Activated T-cell treated with anti-CD3 and anti-CD28 coated beads, Interleukin-2, amount 50 U/mL, for 24 hours (primary cell): ENCODE data around the gene ZNF408.
A peak's percentile ranks its signal among the peaks of the same experiment; 100 is the strongest.

Source experiments
- DNase-seq: peaks from one replicate; pipeline ENCODE4 v3.0.0-alpha.2; 2020
- H3K27ac Mint-ChIP-seq: 2 replicates; pipeline ENCODE4 v1.8.0; 2020; ENCODE audit warnings: mild to moderate bottlenecking, mixed read lengths
- H3K27me3 Mint-ChIP-seq: 2 replicates; pipeline ENCODE4 v1.8.0; 2020; ENCODE audit warnings: mixed read lengths
- H3K36me3 Mint-ChIP-seq: 2 replicates; pipeline ENCODE4 v1.8.0; 2020; ENCODE audit warnings: low read depth, mixed read lengths
- H3K4me1 Mint-ChIP-seq: 2 replicates; pipeline ENCODE4 v1.8.0; 2020; ENCODE audit warnings: low read depth, mixed read lengths
- H3K4me3 Mint-ChIP-seq: 2 replicates; pipeline ENCODE4 v1.8.0; 2020; ENCODE audit warnings: mild to moderate bottlenecking, moderate library complexity, mixed read lengths
- H3K9me3 Mint-ChIP-seq: 2 replicates; pipeline ENCODE4 v1.8.0; 2020; ENCODE audit warnings: mixed read lengths

ZNF408 gene

GRCh38 chr11:46723359-46723680 is 22.5 kb downstream of the ZNF408 start:
- Mint-ChIP-seq H3K9me3 (no peaks in the 10 kb centered on the region), H3K36me3 (no peaks in the 10 kb centered on the region), H3K4me3 (no peak overlapping the region), H3K4me1 (peaks cover 3% of the 10 kb centered on the region), H3K27ac (no peak overlapping the region), H3K27me3 (no peaks in the 10 kb centered on the region)
- DNase-seq: no peak

DNA sequence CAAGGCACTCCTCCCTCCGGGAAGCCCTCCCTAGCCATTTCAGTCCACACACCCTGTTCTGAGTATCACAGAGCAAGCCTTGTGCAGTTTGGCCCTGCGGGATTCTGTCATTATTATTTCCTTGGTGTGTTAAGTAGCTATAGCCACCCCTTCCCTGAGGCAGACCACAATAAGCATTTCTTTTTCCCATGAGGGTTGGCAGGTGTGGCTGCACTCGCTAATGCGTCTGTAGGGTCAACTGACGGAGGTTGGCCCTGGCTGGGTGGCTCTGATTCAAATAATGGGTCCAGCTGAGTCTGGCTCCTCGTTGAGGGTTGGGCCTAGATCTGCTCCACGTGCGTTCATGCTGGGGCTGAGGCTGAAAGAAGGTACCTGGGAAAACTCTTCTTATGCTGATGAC is 23.3 kb downstream of the ZNF408 start:
- H3K36me3 Mint-ChIP-seq: no peaks in the 10 kb centered on the region
- no peaks in the 10 kb centered on the region for H3K4me1 Mint-ChIP-seq
- no peaks in the 10 kb centered on the region for H3K27me3 Mint-ChIP-seq
- DNase-seq: no peak
- no peaks in the 10 kb centered on the region for H3K9me3 Mint-ChIP-seq
- no peak overlapping the region for H3K4me3 Mint-ChIP-seq
- no peak overlapping the region for H3K27ac Mint-ChIP-seq

DNA sequence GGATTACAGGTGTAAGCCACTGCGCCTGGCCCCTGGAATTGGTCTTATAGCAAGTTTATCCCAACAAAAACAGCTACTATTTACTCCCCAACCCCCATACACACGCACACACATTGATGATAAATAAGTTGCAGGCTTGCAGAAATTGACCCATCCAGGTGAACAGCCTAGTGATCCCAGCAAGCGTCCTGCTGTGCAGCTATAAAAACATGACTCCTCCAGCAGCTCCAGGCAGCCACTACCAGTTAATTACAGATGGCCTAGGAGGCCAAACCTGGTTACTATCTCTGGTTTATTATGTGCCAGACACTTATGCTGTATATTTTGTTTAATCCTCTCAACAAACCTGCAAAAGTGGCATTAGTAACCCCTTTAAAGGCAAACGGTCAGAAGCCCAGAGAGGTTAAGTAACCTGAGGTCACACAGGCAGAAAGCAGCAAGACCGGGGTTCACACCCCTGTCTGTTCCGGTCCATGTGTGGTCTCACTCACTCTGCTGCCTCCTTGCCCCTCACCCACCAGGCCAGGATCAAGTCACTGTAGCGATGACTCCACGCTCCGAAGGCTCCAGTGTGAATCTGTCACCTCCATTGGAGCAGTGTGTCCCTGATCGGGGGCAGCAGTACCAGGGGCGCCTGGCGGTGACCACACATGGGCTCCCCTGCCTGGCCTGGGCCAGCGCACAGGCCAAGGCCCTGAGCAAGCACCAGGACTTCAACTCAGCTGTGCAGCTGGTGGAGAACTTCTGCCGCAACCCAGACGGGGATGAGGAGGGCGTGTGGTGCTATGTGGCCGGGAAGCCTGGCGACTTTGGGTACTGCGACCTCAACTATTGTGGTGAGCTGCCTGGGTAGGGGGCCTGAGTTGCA is 24.7 kb downstream of the ZNF408 start:
- no peak for DNase-seq
- no peaks in the 10 kb centered on the region for H3K27me3 Mint-ChIP-seq
- no peaks in the 10 kb centered on the region for H3K9me3 Mint-ChIP-seq
- H3K4me3 Mint-ChIP-seq: no peak overlapping the region
- H3K36me3 Mint-ChIP-seq: no peaks in the 10 kb centered on the region
- H3K4me1 Mint-ChIP-seq: no peaks in the 10 kb centered on the region
- H3K27ac Mint-ChIP-seq: no peak overlapping the region

DNA sequence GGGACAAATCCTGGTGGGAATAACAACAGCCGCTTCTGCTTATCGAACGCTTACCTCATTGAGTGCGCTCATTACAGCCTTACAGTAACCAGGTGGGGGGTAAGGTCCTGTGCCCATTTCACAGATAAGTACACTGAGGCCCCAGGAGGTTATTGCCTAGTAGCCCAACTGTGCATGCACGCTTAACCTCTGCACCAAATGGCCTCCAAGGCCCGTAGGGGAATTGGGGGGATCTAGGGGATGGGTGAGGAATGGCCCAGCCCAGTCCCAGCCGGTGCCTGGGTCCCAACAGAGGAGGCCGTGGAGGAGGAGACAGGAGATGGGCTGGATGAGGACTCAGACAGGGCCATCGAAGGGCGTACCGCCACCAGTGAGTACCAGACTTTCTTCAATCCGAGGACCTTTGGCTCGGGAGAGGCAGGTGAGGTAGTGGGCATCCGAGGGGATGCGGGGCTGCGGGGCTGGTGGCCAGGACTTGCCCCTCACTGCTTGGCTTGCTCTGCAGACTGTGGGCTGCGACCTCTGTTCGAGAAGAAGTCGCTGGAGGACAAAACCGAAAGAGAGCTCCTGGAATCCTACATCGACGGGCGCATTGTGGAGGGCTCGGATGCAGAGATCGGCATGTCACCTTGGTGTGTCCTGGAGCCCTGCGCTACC is 25.5 kb downstream of the ZNF408 start:
- H3K27ac Mint-ChIP-seq: no peak overlapping the region
- no peak overlapping the region for H3K4me3 Mint-ChIP-seq
- no peaks in the 10 kb centered on the region for H3K36me3 Mint-ChIP-seq
- H3K9me3 Mint-ChIP-seq: no peaks in the 10 kb centered on the region
- no peak for DNase-seq
- H3K4me1 Mint-ChIP-seq: no peaks in the 10 kb centered on the region
- H3K27me3 Mint-ChIP-seq: no peaks in the 10 kb centered on the region

DNA sequence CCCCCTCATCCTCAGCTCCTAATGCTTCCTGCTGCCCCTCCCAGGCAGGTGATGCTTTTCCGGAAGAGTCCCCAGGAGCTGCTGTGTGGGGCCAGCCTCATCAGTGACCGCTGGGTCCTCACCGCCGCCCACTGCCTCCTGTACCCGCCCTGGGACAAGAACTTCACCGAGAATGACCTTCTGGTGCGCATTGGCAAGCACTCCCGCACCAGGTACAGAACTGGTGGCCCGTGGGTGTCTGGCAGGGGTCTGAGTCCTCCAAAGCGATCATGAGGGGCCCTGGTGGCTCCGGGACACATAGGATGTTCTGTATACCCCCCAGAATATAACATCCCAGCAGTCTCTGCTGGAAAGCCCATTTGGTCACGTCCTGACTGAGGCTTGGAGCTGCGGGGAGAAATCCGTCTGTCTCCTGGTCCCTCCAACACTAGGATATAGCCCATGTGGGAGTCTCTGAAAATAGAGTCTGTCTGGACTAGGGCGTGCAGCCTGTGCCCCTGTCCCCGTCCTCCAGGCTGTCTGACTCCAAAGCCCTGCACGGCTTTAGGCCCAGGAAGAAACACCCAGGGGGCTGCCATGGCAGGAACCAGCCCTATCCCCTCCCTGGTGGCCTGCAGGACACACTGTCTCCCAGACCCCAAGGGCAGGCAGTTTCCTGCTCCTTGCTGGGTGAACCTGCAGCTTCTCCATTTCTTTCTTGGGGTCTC is 27.3 kb downstream of the ZNF408 start:
- H3K4me3 Mint-ChIP-seq: no peak overlapping the region
- DNase-seq: no peak
- no peaks in the 10 kb centered on the region for H3K9me3 Mint-ChIP-seq
- H3K27ac Mint-ChIP-seq: no peak overlapping the region
- H3K27me3 Mint-ChIP-seq: no peaks in the 10 kb centered on the region
- H3K4me1 Mint-ChIP-seq: no peaks in the 10 kb centered on the region
- no peaks in the 10 kb centered on the region for H3K36me3 Mint-ChIP-seq

GRCh38 chr11:46728659-46729040 is 27.8 kb downstream of the ZNF408 start:
- H3K27me3 Mint-ChIP-seq: no peaks in the 10 kb centered on the region
- DNase-seq: no peak
- H3K36me3 Mint-ChIP-seq: no peaks in the 10 kb centered on the region
- H3K9me3 Mint-ChIP-seq: no peaks in the 10 kb centered on the region
- H3K4me1 Mint-ChIP-seq: no peaks in the 10 kb centered on the region
- no peak overlapping the region for H3K27ac Mint-ChIP-seq
- no peak overlapping the region for H3K4me3 Mint-ChIP-seq

- H3K4me3 Mint-ChIP-seq: no peak overlapping the region
- H3K4me1 Mint-ChIP-seq: no peaks in the 10 kb centered on the region
- H3K27me3 Mint-ChIP-seq: no peaks in the 10 kb centered on the region
- H3K36me3 Mint-ChIP-seq: no peaks in the 10 kb centered on the region
- no peak for DNase-seq
- H3K27ac Mint-ChIP-seq: no peak overlapping the region
- no peaks in the 10 kb centered on the region for H3K9me3 Mint-ChIP-seq
These were observed 28.5 kb downstream of the ZNF408 start for GRCh38 chr11:46729110-46730027.

DNA sequence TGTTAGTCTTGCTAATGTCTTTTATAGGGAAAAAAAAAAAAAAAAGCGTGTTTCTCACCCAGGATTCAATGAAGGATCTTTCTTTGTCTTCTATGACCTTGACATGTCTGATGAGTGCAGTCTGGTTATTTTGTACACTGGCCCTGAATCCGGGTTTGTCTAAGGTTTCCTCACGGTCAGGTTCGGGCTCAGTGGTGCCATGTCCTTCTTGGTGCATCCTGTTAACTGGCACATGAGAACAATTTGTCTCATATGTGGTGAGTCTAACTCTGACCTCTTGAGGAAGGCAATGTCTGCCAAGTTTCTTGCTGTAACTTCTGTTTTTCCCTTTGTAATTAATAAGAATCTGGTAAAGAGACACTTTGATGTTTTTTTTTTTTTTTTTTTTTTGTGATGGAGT is 30.7 kb downstream of the ZNF408 start:
- Mint-ChIP-seq H3K36me3 (no peaks in the 10 kb centered on the region), H3K27me3 (no peaks in the 10 kb centered on the region), H3K27ac (no peak overlapping the region), H3K4me3 (no peak overlapping the region), H3K4me1 (no peaks in the 10 kb centered on the region), H3K9me3 (no peaks in the 10 kb centered on the region)
- no peak for DNase-seq

DNA sequence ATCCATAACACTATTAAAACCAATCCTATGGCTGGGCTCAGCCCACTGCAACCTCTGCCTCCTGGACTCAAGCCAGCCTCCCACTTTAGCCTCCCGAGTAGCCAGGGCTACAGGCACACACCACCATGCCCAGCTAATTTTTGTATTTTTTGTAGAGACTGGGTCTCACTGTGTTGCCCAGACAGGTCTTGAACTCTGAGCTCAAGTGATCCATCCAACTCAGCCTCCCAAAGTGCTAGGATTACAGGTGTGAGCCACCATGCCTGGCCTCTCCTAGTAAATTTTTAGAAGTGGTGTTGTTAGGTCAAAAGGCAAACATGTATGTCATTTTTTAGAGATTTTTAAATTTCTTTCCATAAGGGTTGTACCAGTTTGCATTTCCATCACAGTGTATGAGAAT is 32.4 kb downstream of the ZNF408 start:
- Mint-ChIP-seq H3K27me3 (no peaks in the 10 kb centered on the region), H3K9me3 (no peaks in the 10 kb centered on the region)
- DNase-seq: no peak

DNA sequence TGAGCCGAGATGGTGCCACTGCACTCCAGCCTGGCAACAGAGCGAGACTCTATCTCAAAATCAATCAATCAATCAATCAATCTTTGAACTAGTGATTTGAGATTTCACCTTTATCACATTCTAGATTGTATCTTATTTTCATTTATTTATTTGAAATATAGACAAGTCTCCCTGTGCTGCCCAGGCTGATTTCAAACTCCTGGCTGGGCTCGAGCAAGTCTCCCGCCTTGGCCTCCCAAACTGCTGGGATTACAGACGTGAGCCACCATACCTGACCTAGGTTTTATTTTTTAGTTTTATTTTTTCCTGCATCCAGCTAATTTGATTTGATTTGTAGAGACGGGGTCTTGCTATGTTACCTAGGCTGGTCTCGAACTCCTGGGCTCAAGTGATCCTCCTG is 35.3 kb downstream of the ZNF408 start:
- no peaks in the 10 kb centered on the region for H3K4me1 Mint-ChIP-seq
- no peak overlapping the region for H3K27ac Mint-ChIP-seq
- no peaks in the 10 kb centered on the region for H3K9me3 Mint-ChIP-seq
- no peaks in the 10 kb centered on the region for H3K27me3 Mint-ChIP-seq
- H3K36me3 Mint-ChIP-seq: peaks cover 5% of the 10 kb centered on the region
- no peak overlapping the region for H3K4me3 Mint-ChIP-seq
- no peak for DNase-seq

More for the DNA sequence above, 32.4 kb downstream of the ZNF408 start:
- no peaks in the 10 kb centered on the region for H3K4me1 Mint-ChIP-seq
- no peak overlapping the region for H3K27ac Mint-ChIP-seq
- H3K36me3 Mint-ChIP-seq: no peaks in the 10 kb centered on the region
- no peak overlapping the region for H3K4me3 Mint-ChIP-seq

DNA sequence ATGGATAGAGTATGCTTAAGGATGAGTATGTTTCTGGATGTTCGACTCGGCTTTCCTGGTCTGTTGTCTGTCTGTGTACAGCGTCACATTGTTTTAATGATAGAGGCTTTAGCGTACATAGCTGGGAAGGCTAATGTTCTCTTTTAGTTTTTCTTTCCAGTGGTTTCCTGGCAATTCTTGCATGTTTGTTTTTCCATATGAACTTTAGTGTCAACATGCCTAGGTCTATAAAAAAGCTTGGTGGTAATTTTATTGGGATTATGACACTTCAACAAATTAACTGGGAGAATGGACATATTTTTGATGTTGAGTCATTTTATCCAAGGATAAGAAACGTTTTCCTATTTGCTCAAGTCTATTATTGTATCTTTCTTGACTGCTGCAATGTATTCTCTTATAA is 35.8 kb downstream of the ZNF408 start:
- no peaks in the 10 kb centered on the region for H3K4me1 Mint-ChIP-seq
- no peak for DNase-seq
- peaks cover 10% of the 10 kb centered on the region for H3K36me3 Mint-ChIP-seq
- H3K27me3 Mint-ChIP-seq: no peaks in the 10 kb centered on the region
- H3K4me3 Mint-ChIP-seq: no peak overlapping the region
- H3K27ac Mint-ChIP-seq: no peak overlapping the region
- H3K9me3 Mint-ChIP-seq: no peaks in the 10 kb centered on the region

DNA sequence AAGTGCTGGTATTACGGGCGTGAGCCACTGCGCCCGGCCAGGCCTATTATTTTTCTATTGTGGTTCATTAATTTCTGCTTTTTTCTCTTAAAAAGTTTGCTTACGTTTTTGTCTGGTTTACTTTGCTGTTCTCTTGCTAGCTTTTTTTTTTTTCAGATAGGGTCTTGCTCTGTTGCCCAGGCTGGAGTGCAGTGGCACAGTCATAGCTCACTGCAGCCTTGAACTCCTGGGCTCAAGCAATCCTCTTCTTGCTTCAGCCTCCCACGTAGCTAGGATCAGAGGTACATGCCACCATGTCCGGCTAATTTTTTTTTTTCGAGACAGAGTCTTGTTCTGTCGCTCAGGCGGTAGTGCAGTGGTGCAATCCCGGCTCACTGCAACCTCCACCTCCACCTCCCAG is 36.9 kb downstream of the ZNF408 start:
- Mint-ChIP-seq H3K9me3 (no peaks in the 10 kb centered on the region), H3K27ac (no peak overlapping the region), H3K4me1 (no peaks in the 10 kb centered on the region), H3K36me3 (peaks cover 21% of the 10 kb centered on the region), H3K4me3 (no peak overlapping the region), H3K27me3 (no peaks in the 10 kb centered on the region)
- DNase-seq: no peak

- peaks cover 33% of the 10 kb centered on the region for H3K36me3 Mint-ChIP-seq
- no peaks in the 10 kb centered on the region for H3K4me1 Mint-ChIP-seq
- no peaks in the 10 kb centered on the region for H3K9me3 Mint-ChIP-seq
- H3K27ac Mint-ChIP-seq: no peak overlapping the region
- no peak overlapping the region for H3K4me3 Mint-ChIP-seq
- peak; percentile 12 for DNase-seq
- H3K27me3 Mint-ChIP-seq: no peaks in the 10 kb centered on the region
These were observed 38.1 kb downstream of the ZNF408 start for GRCh38 chr11:46738887-46739286.
